Measurements from ENCODE around the gene CLIC6. TPM values are rescaled to one million over a fixed set of nuclear protein-coding genes. Genes with fewer than 3 reads are reported as not detected.

CLIC6 gene
- total RNA-seq, result 10.9 and 22.7 TPM in 2 replicates

DNA sequence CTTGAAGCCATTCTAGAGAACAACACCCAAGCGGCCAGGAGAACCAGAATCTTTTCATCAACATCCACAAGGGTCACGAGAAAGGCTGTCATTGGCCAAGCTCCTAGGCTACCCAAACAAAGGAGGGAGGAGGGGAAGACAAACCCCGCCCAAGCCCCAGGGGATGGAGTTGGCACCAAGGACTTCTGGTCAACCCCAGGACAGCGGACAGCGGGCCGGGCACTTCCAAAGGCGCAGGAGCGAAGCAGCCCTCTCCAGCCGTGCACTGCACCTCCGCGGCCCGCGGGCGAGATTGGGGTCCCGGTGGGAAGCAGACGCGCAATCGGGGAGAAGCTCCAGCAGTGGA, at the start of gene CLIC6:
Gene CLIC6, plus strand, starts transcription at position 192 of the 346 bp plus-strand sequence. CDS start 395 bp downstream, outside the sequence.

Other genes with a start within 250 kb of the CLIC6 start
- not detected in 2 replicates for gene SMIM34, start 245.0 kb upstream of the CLIC6 start, total RNA-seq
- 0.54 and 0.65 TPM in 2 replicates for gene KCNE1, start 156.8 kb upstream of the CLIC6 start, total RNA-seq
- 192 and 248 TPM in 2 replicates for gene RCAN1, start 53.9 kb upstream of the CLIC6 start, total RNA-seq